HepG2 (cell line): ENCODE data around the gene PLXNC1. TPM values are rescaled to one million over a fixed set of nuclear protein-coding genes. Genes with fewer than 3 reads are reported as not detected.
A peak's percentile ranks its signal among the peaks of the same experiment; 100 is the strongest.

Experiments used
- ATAC-seq: fragments of 200-7000 bp; cut with Tn5 transposase; 3 replicates; pipeline ENCODE4 v1.9.1; 2020; ENCODE audit warnings: mild to moderate bottlenecking, moderate library complexity
- BruUV-seq: library from RNA; stranded (reverse); fragments of 400-500 nt; replicated peaks from 2 replicates; lab custom pipeline; 2021; lab: Mats Ljungman, UMichigan
- CTCF ChIA-PET: fragments of 300-600 bp; formaldehyde crosslinking; extraction: SDS; loops from one replicate; lab custom pipeline; 2021; ENCODE audit warnings: low total read pairs, inconsistent platforms, low intra/inter-chr PET ratio; lab: Yijun Ruan, JAX
- POLR2A ChIA-PET: fragments of 350-600 bp; sonication (Branson Sonifier 250); formaldehyde crosslinking; loops from one replicate; lab custom pipeline; 2020; ENCODE audit warnings: antibody characterized with exemption, inconsistent platforms; lab: Yijun Ruan, JAX
- DNase-seq: peaks from one replicate; pipeline ENCODE4 v3.0.0-alpha.2; 2015; ENCODE audit warnings: low spot score
- FAIRE-seq: peaks from 3 replicates; lab custom pipeline; 2011; peaks lifted over from hg19 to GRCh38; lab: Jason Lieb, UNC
- H2AFZ ChIP-seq: one replicate; pipeline ENCODE4 v1.6.1; 2011; ENCODE audit warnings: low read length, inconsistent platforms
- H3K27ac ChIP-seq: fragments of 300-600 bp; 3 replicates; pipeline ENCODE4 v1.8.0; 2011; ENCODE audit warnings: mixed run types, mild to moderate bottlenecking, mixed read lengths, low read length, inconsistent platforms; ENCODE audit not compliant: insufficient read depth; ENCODE audit errors: extremely low read length
- H3K27me3 ChIP-seq, 2 experiments: fragments of 200-600 bp in 1 of 2; 2 replicates in 1 of 2; 3 replicates in 1 of 2; pipeline versions ENCODE4 v1.6.0 to v1.8.0; 2011; ENCODE audit warnings: low read length in 2 of 2, mild to moderate bottlenecking in 2 of 2, moderate library complexity in 2 of 2, inconsistent platforms in 1 of 2; ENCODE audit not compliant: insufficient read depth in 2 of 2, control insufficient read depth in 1 of 2
- H3K36me3 ChIP-seq, 2 experiments: fragments of 200-600 bp in 1 of 2; replicated peaks in 1 of 2; 2 replicates in 1 of 2; 3 replicates in 1 of 2; pipeline versions ENCODE4 v1.5.1 to v1.8.0; 2011; ENCODE audit warnings: low read length in 2 of 2, inconsistent platforms in 1 of 2; ENCODE audit not compliant: insufficient read depth in 2 of 2, control insufficient read depth in 1 of 2
- H3K4me1 ChIP-seq: 2 replicates; pipeline ENCODE4 v1.5.1; 2012; ENCODE audit warnings: low read length, inconsistent platforms; ENCODE audit not compliant: insufficient read depth
- H3K4me2 ChIP-seq: 2 replicates; pipeline ENCODE4 v1.6.0; 2011; ENCODE audit warnings: low read depth, low read length, inconsistent platforms
- H3K4me3 ChIP-seq, 3 experiments: fragments of 200-600 bp in 1 of 3; sonication (generic), shearing (Covaris generic) in 1 of 3; replicated peaks in 1 of 3; 2 replicates each; pipeline ENCODE4 v1.5.1; 2011 to 2016; ENCODE audit warnings: low read length in 3 of 3, inconsistent platforms in 2 of 3, low read depth in 2 of 3, mild to moderate bottlenecking in 2 of 3, control low read depth in 1 of 3, mixed read lengths in 1 of 3; ENCODE audit not compliant: insufficient read depth in 1 of 3
- H3K79me2 ChIP-seq: one replicate; pipeline ENCODE4 v1.6.1; 2011; ENCODE audit warnings: low read length, inconsistent platforms; ENCODE audit not compliant: insufficient read depth
- H3K9ac ChIP-seq: 2 replicates; pipeline ENCODE4 v1.6.0; 2011; ENCODE audit warnings: mild to moderate bottlenecking, low read depth, low read length, inconsistent platforms; ENCODE audit not compliant: insufficient read depth
- H3K9me3 ChIP-seq: 2 replicates; pipeline ENCODE4 v1.5.1; 2012; ENCODE audit warnings: mild to moderate bottlenecking, low read length
- H4K20me1 ChIP-seq: 2 replicates; pipeline ENCODE4 v1.6.0; 2011; ENCODE audit warnings: inconsistent platforms, mild to moderate bottlenecking, low read length, moderate library complexity; ENCODE audit not compliant: insufficient read depth
- KDM1A ChIP-seq: IDR thresholded peaks from 2 replicates; pipeline ENCODE4 v1.6.1; 2016; ENCODE audit warnings: missing compliant biosample characterization
- MED13 ChIP-seq: sonication (generic); formaldehyde crosslinking; IDR thresholded peaks from 2 replicates; pipeline ENCODE4 v1.5.0; 2020; ENCODE audit warnings: missing genetic modification reagents
- SAP130 ChIP-seq: IDR thresholded peaks from 2 replicates; pipeline ENCODE4 v1.6.1; 2016; ENCODE audit warnings: low read depth
- ZKSCAN1 ChIP-seq: fragments of 150-350 bp; IDR thresholded peaks from 2 replicates; pipeline ENCODE4 v1.6.1; 2014; ENCODE audit warnings: low read length
- ZNF646 ChIP-seq: sonication (generic); formaldehyde crosslinking; IDR thresholded peaks from 2 replicates; pipeline ENCODE4 v1.9.0; 2021; ENCODE audit warnings: mild to moderate bottlenecking, missing genetic modification reagents
- ZSCAN20 ChIP-seq: sonication (generic); formaldehyde crosslinking; IDR thresholded peaks from 2 replicates; pipeline ENCODE4 v1.4.0; 2020; ENCODE audit warnings: missing genetic modification reagents, mild to moderate bottlenecking, borderline replicate concordance
- ZSCAN25 ChIP-seq: sonication (generic); formaldehyde crosslinking; IDR thresholded peaks from 2 replicates; pipeline ENCODE4 v1.8.0; 2022; ENCODE audit warnings: mild to moderate bottlenecking, missing genetic modification reagents
- WGBS: methylation state at CpG from one replicate; pipeline ENCODE4 v1.1.6; 2017; ENCODE audit warnings: low lambda C conversion rate; 5-methylcytosine and 5-hydroxymethylcytosine counted together
- in situ Hi-C: cut with HindIII; loops from 2 replicates; pipeline ENCODE4 v1.10.0; 2017; ENCODE audit warnings: low pct_unique_long_range_greater_than_20kb; ENCODE audit not compliant: extremely low pct_ligation_motif_present
- intact Hi-C: fragments of 100-400 bp; cut with micrococcal nuclease; formaldehyde crosslinking; loops from one replicate; pipeline ENCODE4 v1.10.0; 2022; ENCODE audit not compliant: unreplicated experiment
- polyA plus RNA-seq, 8 experiments: library from polyadenylated mRNA; depleted of rRNA in 3 of 8; stranded (reverse) in 7 of 8; unstranded in 1 of 8; fragments of >200 nt; fragmentation: Illumina TruSeq in 4 of 8; extraction: Trizol in 4 of 8; gene quantifications; 2 replicates each; pipeline versions ENCODE4 v1.2.1 to v1.2.3, GENCODE V29; 2011 to 2016; ENCODE audit warnings: low read depth in 4 of 8, missing spikeins in 1 of 8, mixed read lengths in 1 of 8; ENCODE audit not compliant: insufficient read depth in 1 of 8
- total RNA-seq, 5 experiments: library from RNA; depleted of rRNA; stranded (reverse); fragments of >200 nt; fragmentation: Illumina TruSeq; extraction: Trizol; gene quantifications; 2 replicates each; pipeline ENCODE4 v1.2.3, GENCODE V29; 2016; ENCODE audit warnings: low read depth in 1 of 5

PLXNC1 gene
- total and polyA plus RNA-seq, 2 of the 13 experiments (the other 11 are each of a cell fraction or from before 2014, with no cell fraction given) = 6.6 to 11.2 TPM

DNA sequence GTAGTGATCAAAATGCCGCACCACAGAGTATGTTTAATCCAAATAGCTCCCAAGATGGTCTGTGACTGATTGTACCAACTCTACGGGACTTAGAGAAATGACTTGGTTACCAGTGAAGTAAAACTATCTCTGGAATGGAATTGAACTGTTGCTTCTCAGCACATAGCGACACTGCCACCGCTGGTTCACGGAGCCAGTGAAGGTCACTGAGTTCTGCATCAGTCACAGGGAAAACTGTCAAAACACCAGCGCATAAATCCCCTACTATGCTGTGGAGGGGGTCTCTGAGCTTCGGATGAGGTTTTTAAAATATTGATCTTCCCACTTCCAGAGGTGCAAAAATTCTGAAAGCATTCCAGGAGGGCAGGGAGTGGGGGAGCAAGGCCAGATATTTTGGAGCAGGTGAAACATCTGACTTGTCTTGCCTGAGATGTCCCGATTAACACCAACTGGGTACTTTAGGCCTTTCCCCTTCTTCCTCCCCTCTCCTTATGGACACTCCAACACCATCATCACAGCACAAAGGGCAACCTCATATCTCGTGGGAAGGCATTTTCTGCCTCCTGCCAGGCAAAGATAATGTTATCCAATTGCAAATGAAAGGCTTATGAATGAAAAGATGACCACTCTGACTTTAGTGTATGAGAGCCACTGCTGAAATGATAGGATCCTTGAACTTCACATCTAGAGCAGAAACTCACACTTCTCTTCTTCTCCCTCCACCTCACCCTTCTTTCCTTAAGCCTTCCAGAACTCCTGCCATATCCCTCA, 2.0 kb upstream of the PLXNC1 start:
- Histone ChIP-seq H3K79me2 (peaks cover 3% of the 10 kb centered on the region), H2AFZ (no peak overlapping the region), H3K27me3 (peaks cover 0 to 12% of the 10 kb centered on the region in 2 experiments; a peak in 2 of 5 replicates), H3K36me3 (no peaks in the 10 kb centered on the region), H3K27ac (no peak overlapping the region), H3K9me3 (no peaks in the 10 kb centered on the region), H3K4me1 (peaks cover 49% of the 10 kb centered on the region), H4K20me1 (no peaks in the 10 kb centered on the region), H3K4me3 (peak overlapping the region in 1 of 3 experiments; percentile 29; a peak in 1 of 6 replicates), H3K9ac (no peak overlapping the region), H3K4me2 (peak overlapping the region; percentile 50)
- TF ChIP-seq SAP130 (CRISPR knock-in tag) (peak; percentile 2; the same call in 1 of the 2 replicates), MED13 (CRISPR knock-in tag) (no peak), ZKSCAN1 (peak; percentile 38; the same call in 1 of the 2 replicates)
- ChIA-PET POLR2A (no interaction called here), CTCF (interaction anchor here (2.3 kb wide), 1 partner anchor 387 kb away, joined by 8 read pairs; no protein-coding TSS in a partner anchor)
- in situ Hi-C loops (loop anchor here (5.0 to 25.0 kb wide), 3 partner anchors 288 to 616 kb away; no protein-coding TSS in a partner anchor), intact Hi-C loops (loop anchor here (1.0 to 10.0 kb wide), 3 partner anchors 131 to 387 kb away; no protein-coding TSS in a partner anchor)
- FAIRE-seq = peak; percentile 68
- no peak for DNase-seq
- 30% methylated on average over 9 of the region's 9 CpGs for WGBS
- ATAC-seq = no peak
- TSS peak; percentile 7 for BruUV-seq

DNA sequence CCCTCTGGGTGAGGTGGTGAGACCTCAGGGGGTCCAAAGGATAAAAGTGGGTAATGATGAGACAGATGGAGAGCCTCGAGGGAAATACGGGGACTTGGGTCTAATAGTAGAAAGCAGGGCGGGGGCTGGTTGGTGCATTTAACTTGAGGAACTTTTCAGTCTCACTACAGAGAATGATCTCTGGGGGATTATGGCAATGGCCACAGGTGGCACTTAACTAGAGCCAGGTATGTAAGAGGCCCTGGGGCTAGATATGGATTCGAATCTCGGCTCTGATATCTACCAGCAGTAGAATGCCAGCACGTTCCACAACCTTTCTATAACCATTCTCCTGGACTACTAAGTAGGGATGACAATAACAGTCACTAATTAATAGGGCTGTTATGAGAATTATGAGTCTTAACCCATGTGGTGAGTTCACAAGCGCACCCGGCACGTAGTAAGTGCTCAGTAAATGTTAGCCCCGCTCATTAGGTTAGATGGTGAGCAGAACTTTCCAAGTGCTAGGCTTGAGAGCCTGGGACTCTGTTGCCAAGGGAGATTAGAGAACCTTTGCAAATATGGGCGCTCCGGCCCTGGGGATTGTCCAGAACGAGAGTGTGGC, 888 bp upstream of the PLXNC1 start:
- intact Hi-C loops (loop anchor here (5.0 to 10.0 kb wide), 2 partner anchors 130 to 157 kb away; no protein-coding TSS in a partner anchor), in situ Hi-C loops (loop anchor here (5.0 to 25.0 kb wide), 3 partner anchors 287 to 615 kb away; no protein-coding TSS in a partner anchor)
- TSS peak; percentile 18 for BruUV-seq
- DNase-seq = no peak
- WGBS = 51% methylated on average over 13 of the region's 13 CpGs
- Histone ChIP-seq H3K4me2 (peak overlapping the region; percentile 79), H3K79me2 (peaks cover 13% of the 10 kb centered on the region), H3K27me3 (peaks cover 0 to 12% of the 10 kb centered on the region in 2 experiments; a peak in 2 of 5 replicates), H3K9me3 (no peaks in the 10 kb centered on the region), H3K9ac (peak overlapping the region; percentile 39; the same call in 1 of the 2 replicates), H3K4me3 (peak overlapping the region; percentile 67 to 90 (median 76); a peak in 5 of 6 replicates), H3K36me3 (no peaks in the 10 kb centered on the region), H3K27ac (no peak overlapping the region), H4K20me1 (no peaks in the 10 kb centered on the region), H3K4me1 (peaks cover 56% of the 10 kb centered on the region), H2AFZ (no peak overlapping the region)
- CTCF ChIA-PET = no interaction called here
- ATAC-seq = no peak
- FAIRE-seq = no peak
- POLR2A ChIA-PET = interaction anchor here (0.8 to 2.7 kb wide), 3 partner anchors 36 to 129 kb away, joined by 3 to 22 read pairs (median 3); no protein-coding TSS in a partner anchor
- no peak for TF ChIP-seq ZSCAN25 (CRISPR knock-in tag)
- no peak for TF ChIP-seq ZSCAN20
- TF ChIP-seq KDM1A = peak; percentile 61; the same call in 1 of the 2 replicates
- peak; percentile 39; the same call in 1 of the 2 replicates for TF ChIP-seq ZNF646 (CRISPR knock-in tag)
